ENCODE data around the gene GPC5.

Gene GPC5

GRCh38 chr13:92387245-92387644 lies 988.8 kb downstream of the GPC5 start:
- no peaks in the 10 kb centered on the region for H3K36me3 ChIP-seq (ENCODE audit: control insufficient read depth in 1 of 2, insufficient read depth in 2 of 2, low read length in 2 of 2)
- no peaks in the 10 kb centered on the region for H3K27me3 ChIP-seq (ENCODE audit: low read depth, low read length)
- H3K9me3 ChIP-seq (ENCODE audit: control insufficient read depth in 1 of 2, low read length in 2 of 2): no peaks in the 10 kb centered on the region
- H3K27ac ChIP-seq (ENCODE audit: low read length): no peak overlapping the region
- H3K4me3 ChIP-seq (ENCODE audit: low read depth in 1 of 2, low read length in 2 of 2): no peak overlapping the region
- H3K4me1 ChIP-seq (ENCODE audit: control insufficient read depth in 1 of 2, insufficient read depth in 2 of 2, low read length in 2 of 2): no peaks in the 10 kb centered on the region

GRCh38 chr13:92390217-92390616 lies 991.8 kb downstream of the GPC5 start:
- H3K27ac ChIP-seq (ENCODE audit: low read length): no peak overlapping the region
- no peaks in the 10 kb centered on the region for H3K9me3 ChIP-seq (ENCODE audit: control insufficient read depth in 1 of 2, low read length in 2 of 2)
- H3K4me3 ChIP-seq (ENCODE audit: low read depth in 1 of 2, low read length in 2 of 2): no peak overlapping the region
- no peaks in the 10 kb centered on the region for H3K4me1 ChIP-seq (ENCODE audit: control insufficient read depth in 1 of 2, insufficient read depth in 2 of 2, low read length in 2 of 2)
- no peaks in the 10 kb centered on the region for H3K36me3 ChIP-seq (ENCODE audit: control insufficient read depth in 1 of 2, insufficient read depth in 2 of 2, low read length in 2 of 2)
- H3K27me3 ChIP-seq (ENCODE audit: low read depth, low read length): no peaks in the 10 kb centered on the region

DNA sequence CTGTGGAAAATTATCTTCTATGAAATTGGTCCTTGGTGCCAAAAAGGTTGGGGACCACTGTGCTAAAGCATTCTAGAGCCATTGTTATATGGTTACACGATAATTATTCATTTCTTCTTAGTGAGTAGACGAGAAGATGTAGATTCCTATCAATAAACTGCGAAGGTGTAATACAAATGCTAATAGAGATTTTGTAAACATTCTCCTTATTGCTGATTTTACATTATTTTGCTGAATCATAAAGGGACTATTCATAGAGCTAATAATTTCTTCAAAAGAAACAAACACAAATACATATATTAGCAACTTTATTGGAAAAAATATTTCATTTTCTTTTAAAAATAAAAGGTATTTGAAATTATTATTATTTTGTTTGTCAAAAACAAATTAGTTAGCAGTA lies 1005.2 kb downstream of the GPC5 start:
- Histone ChIP-seq H3K36me3 (ENCODE audit: control insufficient read depth in 1 of 2, insufficient read depth in 2 of 2, low read length in 2 of 2) (no peaks in the 10 kb centered on the region), H3K27ac (ENCODE audit: low read length) (no peak overlapping the region), H3K9me3 (ENCODE audit: control insufficient read depth in 1 of 2, low read length in 2 of 2) (no peaks in the 10 kb centered on the region), H3K27me3 (ENCODE audit: low read depth, low read length) (no peaks in the 10 kb centered on the region), H3K4me3 (ENCODE audit: low read depth in 1 of 2, low read length in 2 of 2) (no peak overlapping the region), H3K4me1 (ENCODE audit: control insufficient read depth in 1 of 2, insufficient read depth in 2 of 2, low read length in 2 of 2) (no peaks in the 10 kb centered on the region)

- no peaks in the 10 kb centered on the region for H3K4me1 ChIP-seq (ENCODE audit: control insufficient read depth in 1 of 2, insufficient read depth in 2 of 2, low read length in 2 of 2)
- H3K9me3 ChIP-seq (ENCODE audit: control insufficient read depth in 1 of 2, low read length in 2 of 2): no peaks in the 10 kb centered on the region
- no peak overlapping the region for H3K27ac ChIP-seq (ENCODE audit: low read length)
- no peaks in the 10 kb centered on the region for H3K36me3 ChIP-seq (ENCODE audit: control insufficient read depth in 1 of 2, insufficient read depth in 2 of 2, low read length in 2 of 2)
- H3K27me3 ChIP-seq (ENCODE audit: low read depth, low read length): no peaks in the 10 kb centered on the region
- H3K4me3 ChIP-seq (ENCODE audit: low read depth in 1 of 2, low read length in 2 of 2): no peak overlapping the region
Observed at GRCh38 chr13:92407858-92408257, 1009.4 kb downstream of the GPC5 start.

DNA sequence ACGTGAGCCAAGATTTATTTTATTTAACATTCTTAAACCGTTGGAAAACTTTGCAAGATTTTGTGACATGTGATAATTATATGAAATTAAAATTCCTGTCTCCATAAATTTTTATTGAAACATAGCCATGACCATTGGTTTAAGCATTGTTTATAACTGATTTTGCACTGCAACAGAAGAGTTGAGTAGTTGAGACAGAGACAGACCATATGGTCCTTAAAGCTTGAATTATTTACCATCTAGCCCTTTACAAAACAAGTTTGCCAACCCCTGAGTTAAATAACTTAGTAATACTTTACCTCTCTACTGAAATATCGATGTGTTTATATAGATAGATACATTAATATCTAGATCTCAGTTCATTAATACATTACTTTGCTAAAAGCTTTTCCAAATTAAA lies 1014.1 kb downstream of the GPC5 start:
- Histone ChIP-seq H3K27ac (ENCODE audit: low read length) (no peak overlapping the region), H3K4me3 (ENCODE audit: low read depth in 1 of 2, low read length in 2 of 2) (no peak overlapping the region), H3K36me3 (ENCODE audit: control insufficient read depth in 1 of 2, insufficient read depth in 2 of 2, low read length in 2 of 2) (no peaks in the 10 kb centered on the region), H3K9me3 (ENCODE audit: control insufficient read depth in 1 of 2, low read length in 2 of 2) (no peaks in the 10 kb centered on the region), H3K27me3 (ENCODE audit: low read depth, low read length) (no peaks in the 10 kb centered on the region), H3K4me1 (ENCODE audit: control insufficient read depth in 1 of 2, insufficient read depth in 2 of 2, low read length in 2 of 2) (no peaks in the 10 kb centered on the region)

DNA sequence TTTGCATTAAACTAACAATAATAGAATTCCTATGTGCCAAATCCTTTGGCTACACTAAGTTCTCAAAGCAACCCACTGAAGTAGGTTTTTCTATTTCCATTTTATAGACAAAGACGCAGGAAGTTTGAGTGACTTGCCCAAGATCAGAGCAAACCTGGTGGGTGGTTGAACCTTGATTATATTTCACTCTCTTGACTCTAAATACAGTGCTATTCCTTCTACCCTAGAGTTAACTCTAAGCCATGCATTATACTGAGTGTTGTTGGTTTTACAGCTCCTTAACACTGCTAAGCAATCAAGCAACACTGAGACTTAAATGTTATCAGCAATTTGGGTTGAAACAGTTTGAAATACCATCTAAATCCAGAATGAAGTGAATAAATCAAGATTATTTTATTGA lies 1014.6 kb downstream of the GPC5 start:
- Histone ChIP-seq H3K4me3 (ENCODE audit: low read depth in 1 of 2, low read length in 2 of 2) (no peak overlapping the region), H3K27me3 (ENCODE audit: low read depth, low read length) (no peaks in the 10 kb centered on the region), H3K4me1 (ENCODE audit: control insufficient read depth in 1 of 2, insufficient read depth in 2 of 2, low read length in 2 of 2) (no peaks in the 10 kb centered on the region)

DNA sequence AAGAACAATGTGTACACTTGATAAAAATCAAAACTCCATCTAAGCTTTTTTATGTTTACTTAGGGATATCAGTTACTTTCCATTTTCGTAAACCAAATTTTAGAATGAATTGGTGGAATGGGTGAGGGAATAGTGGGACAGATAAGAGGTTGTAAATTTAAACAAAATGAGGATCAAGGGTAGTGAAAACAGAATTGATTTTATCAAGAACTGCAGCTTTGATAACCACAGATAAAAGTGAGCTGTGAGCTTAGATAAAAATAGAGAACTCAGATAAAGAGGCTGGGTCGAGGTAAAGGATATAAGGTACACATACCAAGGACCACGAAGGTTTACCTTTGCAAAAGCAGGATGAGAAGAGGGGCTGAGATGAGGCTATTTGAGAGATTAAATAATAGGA lies 1015.0 kb downstream of the GPC5 start:
- no peaks in the 10 kb centered on the region for H3K4me1 ChIP-seq (ENCODE audit: control insufficient read depth in 1 of 2, insufficient read depth in 2 of 2, low read length in 2 of 2)
- no peaks in the 10 kb centered on the region for H3K9me3 ChIP-seq (ENCODE audit: control insufficient read depth in 1 of 2, low read length in 2 of 2)
- no peaks in the 10 kb centered on the region for H3K36me3 ChIP-seq (ENCODE audit: control insufficient read depth in 1 of 2, insufficient read depth in 2 of 2, low read length in 2 of 2)
- H3K27ac ChIP-seq (ENCODE audit: low read length): no peak overlapping the region
- H3K27me3 ChIP-seq (ENCODE audit: low read depth, low read length): no peaks in the 10 kb centered on the region
- H3K4me3 ChIP-seq (ENCODE audit: low read depth in 1 of 2, low read length in 2 of 2): no peak overlapping the region

More for the DNA sequence above, 1014.6 kb downstream of the GPC5 start:
- Histone ChIP-seq H3K36me3 (ENCODE audit: control insufficient read depth in 1 of 2, insufficient read depth in 2 of 2, low read length in 2 of 2) (no peaks in the 10 kb centered on the region), H3K9me3 (ENCODE audit: control insufficient read depth in 1 of 2, low read length in 2 of 2) (no peaks in the 10 kb centered on the region), H3K27ac (ENCODE audit: low read length) (no peak overlapping the region)

- H3K36me3 ChIP-seq (ENCODE audit: control insufficient read depth in 1 of 2, insufficient read depth in 2 of 2, low read length in 2 of 2): no peaks in the 10 kb centered on the region
- H3K27me3 ChIP-seq (ENCODE audit: low read depth, low read length): no peaks in the 10 kb centered on the region
- no peak overlapping the region for H3K4me3 ChIP-seq (ENCODE audit: low read depth in 1 of 2, low read length in 2 of 2)
- no peaks in the 10 kb centered on the region for H3K4me1 ChIP-seq (ENCODE audit: control insufficient read depth in 1 of 2, insufficient read depth in 2 of 2, low read length in 2 of 2)
- no peak overlapping the region for H3K27ac ChIP-seq (ENCODE audit: low read length)
- no peaks in the 10 kb centered on the region for H3K9me3 ChIP-seq (ENCODE audit: control insufficient read depth in 1 of 2, low read length in 2 of 2)
Observed at GRCh38 chr13:92414851-92415250, 1016.4 kb downstream of the GPC5 start.

DNA sequence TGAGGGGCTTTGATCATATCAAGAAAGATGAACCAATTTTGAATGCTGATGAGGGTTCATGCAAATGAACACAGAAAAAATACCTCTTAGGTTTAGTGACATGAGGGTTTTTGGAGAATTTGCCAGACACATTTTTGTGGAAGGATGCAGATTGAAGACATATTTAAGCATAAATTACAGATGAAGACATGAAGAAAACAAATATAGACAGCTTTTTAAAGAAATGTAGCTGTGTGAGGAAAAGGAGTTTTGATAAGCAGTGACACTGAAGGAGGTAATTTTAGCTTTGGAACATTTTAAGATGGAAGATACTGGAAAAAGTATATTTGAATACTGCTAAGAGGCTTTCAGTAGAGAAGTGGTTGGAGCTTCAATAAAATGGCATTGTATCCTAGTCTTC lies 1017.4 kb downstream of the GPC5 start:
- Histone ChIP-seq H3K9me3 (ENCODE audit: control insufficient read depth in 1 of 2, low read length in 2 of 2) (no peaks in the 10 kb centered on the region), H3K4me3 (ENCODE audit: low read depth in 1 of 2, low read length in 2 of 2) (no peak overlapping the region), H3K27ac (ENCODE audit: low read length) (no peak overlapping the region), H3K36me3 (ENCODE audit: control insufficient read depth in 1 of 2, insufficient read depth in 2 of 2, low read length in 2 of 2) (no peaks in the 10 kb centered on the region), H3K4me1 (ENCODE audit: control insufficient read depth in 1 of 2, insufficient read depth in 2 of 2, low read length in 2 of 2) (no peaks in the 10 kb centered on the region), H3K27me3 (ENCODE audit: low read depth, low read length) (no peaks in the 10 kb centered on the region)

- Histone ChIP-seq H3K27ac (ENCODE audit: low read length) (no peak overlapping the region), H3K36me3 (ENCODE audit: control insufficient read depth in 1 of 2, insufficient read depth in 2 of 2, low read length in 2 of 2) (no peaks in the 10 kb centered on the region), H3K9me3 (ENCODE audit: control insufficient read depth in 1 of 2, low read length in 2 of 2) (no peaks in the 10 kb centered on the region), H3K27me3 (ENCODE audit: low read depth, low read length) (no peaks in the 10 kb centered on the region), H3K4me3 (ENCODE audit: low read depth in 1 of 2, low read length in 2 of 2) (no peak overlapping the region), H3K4me1 (ENCODE audit: control insufficient read depth in 1 of 2, insufficient read depth in 2 of 2, low read length in 2 of 2) (no peaks in the 10 kb centered on the region)
Observed at GRCh38 chr13:92418818-92419412, 1020.5 kb downstream of the GPC5 start.

DNA sequence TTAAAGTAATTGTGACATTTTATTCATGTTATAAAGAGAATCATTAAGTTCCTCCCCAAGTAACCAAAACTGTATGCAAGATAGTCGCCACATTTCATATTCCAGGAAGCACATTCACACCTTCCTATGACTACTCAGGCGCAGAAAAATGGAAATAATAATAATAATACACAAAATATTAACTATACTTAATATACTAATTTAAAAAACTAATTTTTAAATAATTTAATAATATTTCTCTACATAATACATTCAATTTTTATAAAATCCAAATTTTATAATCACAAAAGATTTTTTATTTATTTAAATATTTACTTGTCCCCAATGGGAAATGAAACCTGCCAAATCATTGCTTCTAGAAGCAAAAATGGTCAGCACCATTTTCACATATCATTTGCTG lies 1030.8 kb downstream of the GPC5 start:
- Histone ChIP-seq H3K36me3 (ENCODE audit: control insufficient read depth in 1 of 2, insufficient read depth in 2 of 2, low read length in 2 of 2) (no peaks in the 10 kb centered on the region), H3K4me3 (ENCODE audit: low read depth in 1 of 2, low read length in 2 of 2) (no peak overlapping the region), H3K27me3 (ENCODE audit: low read depth, low read length) (no peaks in the 10 kb centered on the region), H3K27ac (ENCODE audit: low read length) (no peak overlapping the region), H3K9me3 (ENCODE audit: control insufficient read depth in 1 of 2, low read length in 2 of 2) (no peaks in the 10 kb centered on the region), H3K4me1 (ENCODE audit: control insufficient read depth in 1 of 2, insufficient read depth in 2 of 2, low read length in 2 of 2) (no peaks in the 10 kb centered on the region)

DNA sequence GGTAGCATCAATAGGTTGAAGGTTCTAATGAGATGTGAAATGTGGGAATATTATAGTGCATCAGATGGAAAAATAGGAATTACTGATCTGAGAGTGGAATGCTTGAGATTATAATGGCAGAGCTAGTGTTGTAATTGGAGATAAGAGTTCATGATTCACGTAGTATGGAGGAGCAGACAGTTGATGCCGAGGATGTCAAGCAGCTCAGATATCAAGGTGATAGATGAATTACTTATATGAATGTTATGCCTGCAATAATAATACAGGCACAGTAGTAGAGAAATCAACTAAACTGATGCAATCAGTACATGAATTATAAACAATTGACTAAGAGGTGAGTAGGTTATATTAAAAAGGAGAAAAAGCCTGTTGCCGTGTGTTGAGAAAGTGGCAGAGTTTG lies 1035.0 kb downstream of the GPC5 start:
- Histone ChIP-seq H3K36me3 (ENCODE audit: control insufficient read depth in 1 of 2, insufficient read depth in 2 of 2, low read length in 2 of 2) (no peaks in the 10 kb centered on the region), H3K27ac (ENCODE audit: low read length) (no peak overlapping the region), H3K4me3 (ENCODE audit: low read depth in 1 of 2, low read length in 2 of 2) (no peak overlapping the region), H3K9me3 (ENCODE audit: control insufficient read depth in 1 of 2, low read length in 2 of 2) (no peaks in the 10 kb centered on the region), H3K4me1 (ENCODE audit: control insufficient read depth in 1 of 2, insufficient read depth in 2 of 2, low read length in 2 of 2) (no peaks in the 10 kb centered on the region), H3K27me3 (ENCODE audit: low read depth, low read length) (no peaks in the 10 kb centered on the region)
